SK-N-SH treated with all-trans-retinoic acid at 6 μM for 48 hours (cell line): Measurements from ENCODE around the gene ADGRA3.

Experiments
- ARNTL ChIP-seq: fragments of 450-650 bp; formaldehyde crosslinking; IDR thresholded peaks from 2 replicates; pipeline ENCODE4 v1.5.0; 2020; ENCODE audit warnings: low read depth, mild to moderate bottlenecking, moderate library complexity, borderline replicate concordance
- GLIS3 ChIP-seq: fragments of 250-450 bp; sonication (Bioruptor Pico); IDR thresholded peaks from 2 replicates; pipeline ENCODE4 v1.5.0; 2020; ENCODE audit warnings: mild to moderate bottlenecking, moderate library complexity
- RARB ChIP-seq: fragments of 250-450 bp; sonication (Bioruptor Pico); IDR thresholded peaks from 2 replicates; pipeline ENCODE4 v1.8.0; 2021; ENCODE audit warnings: mild to moderate bottlenecking, moderate library complexity
- TCF4 ChIP-seq: fragments of 250-450 bp; sonication (Bioruptor Pico); IDR thresholded peaks from 2 replicates; pipeline ENCODE4 v1.8.0; 2021; ENCODE audit warnings: mild to moderate bottlenecking, moderate library complexity, borderline replicate concordance
- ZC3H10 ChIP-seq: fragments of 250-450 bp; sonication (Bioruptor Pico); IDR thresholded peaks from 2 replicates; pipeline ENCODE4 v1.5.1; 2021; ENCODE audit warnings: mild to moderate bottlenecking, moderate library complexity
- ZFP3 ChIP-seq: fragments of 250-450 bp; sonication (Bioruptor Pico); IDR thresholded peaks from 2 replicates; pipeline ENCODE4 v1.5.0; 2020; ENCODE audit warnings: mild to moderate bottlenecking, moderate library complexity
- ZFP30 ChIP-seq: fragments of 450-650 bp; formaldehyde crosslinking; IDR thresholded peaks from 2 replicates; pipeline ENCODE4 v1.5.0; 2022; ENCODE audit warnings: mild to moderate bottlenecking, moderate library complexity
- ZNF8 ChIP-seq: fragments of 450-650 bp; formaldehyde crosslinking; IDR thresholded peaks from 2 replicates; pipeline ENCODE4 v1.5.0; 2020; ENCODE audit warnings: mild to moderate bottlenecking, moderate library complexity
- TF ChIP-seq, protein P1 (sequence below): fragments of 250-450 bp; sonication (Bioruptor Pico); IDR thresholded peaks from 2 replicates; pipeline ENCODE4 v1.8.0; 2020; ENCODE audit warnings: mild to moderate bottlenecking, moderate library complexity, borderline replicate concordance
- TF ChIP-seq, protein P2 (sequence below): fragments of 250-450 bp; sonication (Bioruptor Pico); IDR thresholded peaks from 2 replicates; pipeline ENCODE4 v1.5.0; 2020; ENCODE audit warnings: mild to moderate bottlenecking, moderate library complexity
- TF ChIP-seq, protein P3 (sequence below): fragments of 250-450 bp; sonication (Bioruptor Pico); IDR thresholded peaks from 2 replicates; pipeline ENCODE4 v1.5.1; 2021; ENCODE audit warnings: mild to moderate bottlenecking, moderate library complexity
- TF ChIP-seq, protein P4 (sequence below): fragments of 250-450 bp; sonication (Bioruptor Pico); IDR thresholded peaks from 2 replicates; pipeline ENCODE4 v1.8.0; 2021; ENCODE audit warnings: low read depth, mild to moderate bottlenecking, moderate library complexity, borderline replicate concordance
- TF ChIP-seq, protein P5 (sequence below): fragments of 250-450 bp; sonication (Bioruptor Pico); IDR thresholded peaks from 2 replicates; pipeline ENCODE4 v1.5.1; 2020; ENCODE audit warnings: low read depth, mild to moderate bottlenecking, moderate library complexity

DNA sequence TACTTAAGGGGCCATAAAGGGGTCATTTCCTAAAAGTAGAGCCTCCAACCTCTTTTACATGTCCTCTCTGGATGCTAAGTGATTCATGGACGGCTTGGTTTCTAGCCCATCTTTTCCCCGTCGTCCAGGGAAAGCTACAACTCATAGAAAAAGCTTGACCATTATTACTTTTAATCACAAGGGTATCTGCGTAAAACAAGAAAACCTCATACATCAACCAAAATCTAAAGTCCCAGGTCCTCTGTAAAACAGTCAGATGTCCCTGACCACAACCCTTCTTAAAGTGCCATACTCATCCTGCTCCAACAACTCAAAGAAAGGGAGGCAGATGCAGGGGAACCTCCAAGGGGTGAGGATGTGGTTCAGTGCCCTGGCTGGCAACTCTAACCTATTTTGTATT, 29.6 kb downstream of the ADGRA3 start:
- no peak for TF ChIP-seq RARB (CRISPR knock-in tag)
- no peak for TF ChIP-seq ARNTL (CRISPR knock-in tag)
- TF ChIP-seq, protein P1, sequence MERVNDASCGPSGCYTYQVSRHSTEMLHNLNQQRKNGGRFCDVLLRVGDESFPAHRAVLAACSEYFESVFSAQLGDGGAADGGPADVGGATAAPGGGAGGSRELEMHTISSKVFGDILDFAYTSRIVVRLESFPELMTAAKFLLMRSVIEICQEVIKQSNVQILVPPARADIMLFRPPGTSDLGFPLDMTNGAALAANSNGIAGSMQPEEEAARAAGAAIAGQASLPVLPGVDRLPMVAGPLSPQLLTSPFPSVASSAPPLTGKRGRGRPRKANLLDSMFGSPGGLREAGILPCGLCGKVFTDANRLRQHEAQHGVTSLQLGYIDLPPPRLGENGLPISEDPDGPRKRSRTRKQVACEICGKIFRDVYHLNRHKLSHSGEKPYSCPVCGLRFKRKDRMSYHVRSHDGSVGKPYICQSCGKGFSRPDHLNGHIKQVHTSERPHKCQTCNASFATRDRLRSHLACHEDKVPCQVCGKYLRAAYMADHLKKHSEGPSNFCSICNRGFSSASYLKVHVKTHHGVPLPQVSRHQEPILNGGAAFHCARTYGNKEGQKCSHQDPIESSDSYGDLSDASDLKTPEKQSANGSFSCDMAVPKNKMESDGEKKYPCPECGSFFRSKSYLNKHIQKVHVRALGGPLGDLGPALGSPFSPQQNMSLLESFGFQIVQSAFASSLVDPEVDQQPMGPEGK (CRISPR knock-in tag) = no peak
- no peak for TF ChIP-seq ZFP30 (CRISPR knock-in tag)
- no peak for TF ChIP-seq TCF4 (CRISPR knock-in tag)
- TF ChIP-seq GLIS3 (CRISPR knock-in tag) = no peak
- TF ChIP-seq, protein P2, sequence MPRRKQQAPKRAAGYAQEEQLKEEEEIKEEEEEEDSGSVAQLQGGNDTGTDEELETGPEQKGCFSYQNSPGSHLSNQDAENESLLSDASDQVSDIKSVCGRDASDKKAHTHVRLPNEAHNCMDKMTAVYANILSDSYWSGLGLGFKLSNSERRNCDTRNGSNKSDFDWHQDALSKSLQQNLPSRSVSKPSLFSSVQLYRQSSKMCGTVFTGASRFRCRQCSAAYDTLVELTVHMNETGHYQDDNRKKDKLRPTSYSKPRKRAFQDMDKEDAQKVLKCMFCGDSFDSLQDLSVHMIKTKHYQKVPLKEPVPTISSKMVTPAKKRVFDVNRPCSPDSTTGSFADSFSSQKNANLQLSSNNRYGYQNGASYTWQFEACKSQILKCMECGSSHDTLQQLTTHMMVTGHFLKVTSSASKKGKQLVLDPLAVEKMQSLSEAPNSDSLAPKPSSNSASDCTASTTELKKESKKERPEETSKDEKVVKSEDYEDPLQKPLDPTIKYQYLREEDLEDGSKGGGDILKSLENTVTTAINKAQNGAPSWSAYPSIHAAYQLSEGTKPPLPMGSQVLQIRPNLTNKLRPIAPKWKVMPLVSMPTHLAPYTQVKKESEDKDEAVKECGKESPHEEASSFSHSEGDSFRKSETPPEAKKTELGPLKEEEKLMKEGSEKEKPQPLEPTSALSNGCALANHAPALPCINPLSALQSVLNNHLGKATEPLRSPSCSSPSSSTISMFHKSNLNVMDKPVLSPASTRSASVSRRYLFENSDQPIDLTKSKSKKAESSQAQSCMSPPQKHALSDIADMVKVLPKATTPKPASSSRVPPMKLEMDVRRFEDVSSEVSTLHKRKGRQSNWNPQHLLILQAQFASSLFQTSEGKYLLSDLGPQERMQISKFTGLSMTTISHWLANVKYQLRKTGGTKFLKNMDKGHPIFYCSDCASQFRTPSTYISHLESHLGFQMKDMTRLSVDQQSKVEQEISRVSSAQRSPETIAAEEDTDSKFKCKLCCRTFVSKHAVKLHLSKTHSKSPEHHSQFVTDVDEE (CRISPR knock-in tag) = no peak
- TF ChIP-seq, protein P3, sequence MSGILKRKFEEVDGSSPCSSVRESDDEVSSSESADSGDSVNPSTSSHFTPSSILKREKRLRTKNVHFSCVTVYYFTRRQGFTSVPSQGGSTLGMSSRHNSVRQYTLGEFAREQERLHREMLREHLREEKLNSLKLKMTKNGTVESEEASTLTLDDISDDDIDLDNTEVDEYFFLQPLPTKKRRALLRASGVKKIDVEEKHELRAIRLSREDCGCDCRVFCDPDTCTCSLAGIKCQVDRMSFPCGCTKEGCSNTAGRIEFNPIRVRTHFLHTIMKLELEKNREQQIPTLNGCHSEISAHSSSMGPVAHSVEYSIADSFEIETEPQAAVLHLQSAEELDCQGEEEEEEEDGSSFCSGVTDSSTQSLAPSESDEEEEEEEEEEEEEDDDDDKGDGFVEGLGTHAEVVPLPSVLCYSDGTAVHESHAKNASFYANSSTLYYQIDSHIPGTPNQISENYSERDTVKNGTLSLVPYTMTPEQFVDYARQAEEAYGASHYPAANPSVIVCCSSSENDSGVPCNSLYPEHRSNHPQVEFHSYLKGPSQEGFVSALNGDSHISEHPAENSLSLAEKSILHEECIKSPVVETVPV (CRISPR knock-in tag) = no peak
- TF ChIP-seq, protein P4, sequence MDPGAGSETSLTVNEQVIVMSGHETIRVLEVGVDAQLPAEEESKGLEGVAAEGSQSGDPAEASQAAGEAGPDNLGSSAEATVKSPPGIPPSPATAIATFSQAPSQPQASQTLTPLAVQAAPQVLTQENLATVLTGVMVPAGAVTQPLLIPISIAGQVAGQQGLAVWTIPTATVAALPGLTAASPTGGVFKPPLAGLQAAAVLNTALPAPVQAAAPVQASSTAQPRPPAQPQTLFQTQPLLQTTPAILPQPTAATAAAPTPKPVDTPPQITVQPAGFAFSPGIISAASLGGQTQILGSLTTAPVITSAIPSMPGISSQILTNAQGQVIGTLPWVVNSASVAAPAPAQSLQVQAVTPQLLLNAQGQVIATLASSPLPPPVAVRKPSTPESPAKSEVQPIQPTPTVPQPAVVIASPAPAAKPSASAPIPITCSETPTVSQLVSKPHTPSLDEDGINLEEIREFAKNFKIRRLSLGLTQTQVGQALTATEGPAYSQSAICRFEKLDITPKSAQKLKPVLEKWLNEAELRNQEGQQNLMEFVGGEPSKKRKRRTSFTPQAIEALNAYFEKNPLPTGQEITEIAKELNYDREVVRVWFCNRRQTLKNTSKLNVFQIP (CRISPR knock-in tag) = no peak
- TF ChIP-seq ZNF8 (CRISPR knock-in tag) = no peak
- TF ChIP-seq, protein P5, sequence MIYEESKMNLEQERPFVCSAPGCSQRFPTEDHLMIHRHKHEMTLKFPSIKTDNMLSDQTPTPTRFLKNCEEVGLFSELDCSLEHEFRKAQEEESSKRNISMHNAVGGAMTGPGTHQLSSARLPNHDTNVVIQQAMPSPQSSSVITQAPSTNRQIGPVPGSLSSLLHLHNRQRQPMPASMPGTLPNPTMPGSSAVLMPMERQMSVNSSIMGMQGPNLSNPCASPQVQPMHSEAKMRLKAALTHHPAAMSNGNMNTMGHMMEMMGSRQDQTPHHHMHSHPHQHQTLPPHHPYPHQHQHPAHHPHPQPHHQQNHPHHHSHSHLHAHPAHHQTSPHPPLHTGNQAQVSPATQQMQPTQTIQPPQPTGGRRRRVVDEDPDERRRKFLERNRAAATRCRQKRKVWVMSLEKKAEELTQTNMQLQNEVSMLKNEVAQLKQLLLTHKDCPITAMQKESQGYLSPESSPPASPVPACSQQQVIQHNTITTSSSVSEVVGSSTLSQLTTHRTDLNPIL (CRISPR knock-in tag) = no peak
- no peak for TF ChIP-seq ZFP3 (CRISPR knock-in tag)
- no peak for TF ChIP-seq ZC3H10 (CRISPR knock-in tag)
